Measurements from ENCODE around the gene RASSF1.
A peak's percentile ranks its signal among the peaks of the same experiment; 100 is the strongest.

RASSF1 gene

DNA sequence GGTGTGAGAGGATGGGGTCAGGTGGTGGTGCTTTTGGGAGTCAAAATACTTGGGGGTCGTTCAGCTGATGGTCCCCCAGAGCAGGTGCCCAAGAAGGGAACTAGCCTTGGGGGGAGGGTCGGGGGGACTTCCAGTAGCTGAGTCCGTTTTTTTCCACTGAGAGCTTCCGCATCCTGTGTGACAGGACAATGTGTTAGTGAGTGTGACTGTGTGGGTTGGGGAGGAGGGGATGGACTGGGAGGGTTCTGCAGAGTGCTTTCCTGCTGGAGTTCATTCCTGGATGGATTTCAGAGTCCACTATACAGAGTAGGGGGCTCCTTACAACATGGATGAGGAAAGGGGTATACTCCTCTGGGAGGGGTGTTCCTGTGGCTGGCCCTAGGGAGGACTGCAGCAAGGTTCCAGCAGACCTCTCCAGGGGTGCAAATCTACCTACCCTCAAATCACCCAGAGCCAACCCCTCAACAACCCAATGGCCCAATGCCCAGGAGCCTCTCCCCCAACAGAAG lies 17.5 kb downstream of the RASSF1 start:
- Histone ChIP-seq H2AFZ (ENCODE audit: low read depth) (no peak overlapping the region), H3K27ac (no peak overlapping the region), H3K79me2 (ENCODE audit: insufficient read depth, low read depth) (peaks cover 8% of the 10 kb centered on the region; the same call in 1 of the 2 replicates), H3K4me2 (no peak overlapping the region), H3K9ac (no peak overlapping the region), H3K4me1 (ENCODE audit: low read depth, poor library complexity, severe bottlenecking) (peaks cover 4% of the 10 kb centered on the region), H3K36me3 (ENCODE audit: insufficient read depth) (no peaks in the 10 kb centered on the region), H3K27me3 (ENCODE audit: insufficient read depth, low read depth) (no peaks in the 10 kb centered on the region), H4K20me1 (ENCODE audit: insufficient read depth) (no peaks in the 10 kb centered on the region), H3K4me3 (IDR thresholded peaks at IDR 0.05; ENCODE audit: insufficient read depth, low read depth, low read length) (no peak overlapping the region)
- TF ChIP-seq, protein P1, sequence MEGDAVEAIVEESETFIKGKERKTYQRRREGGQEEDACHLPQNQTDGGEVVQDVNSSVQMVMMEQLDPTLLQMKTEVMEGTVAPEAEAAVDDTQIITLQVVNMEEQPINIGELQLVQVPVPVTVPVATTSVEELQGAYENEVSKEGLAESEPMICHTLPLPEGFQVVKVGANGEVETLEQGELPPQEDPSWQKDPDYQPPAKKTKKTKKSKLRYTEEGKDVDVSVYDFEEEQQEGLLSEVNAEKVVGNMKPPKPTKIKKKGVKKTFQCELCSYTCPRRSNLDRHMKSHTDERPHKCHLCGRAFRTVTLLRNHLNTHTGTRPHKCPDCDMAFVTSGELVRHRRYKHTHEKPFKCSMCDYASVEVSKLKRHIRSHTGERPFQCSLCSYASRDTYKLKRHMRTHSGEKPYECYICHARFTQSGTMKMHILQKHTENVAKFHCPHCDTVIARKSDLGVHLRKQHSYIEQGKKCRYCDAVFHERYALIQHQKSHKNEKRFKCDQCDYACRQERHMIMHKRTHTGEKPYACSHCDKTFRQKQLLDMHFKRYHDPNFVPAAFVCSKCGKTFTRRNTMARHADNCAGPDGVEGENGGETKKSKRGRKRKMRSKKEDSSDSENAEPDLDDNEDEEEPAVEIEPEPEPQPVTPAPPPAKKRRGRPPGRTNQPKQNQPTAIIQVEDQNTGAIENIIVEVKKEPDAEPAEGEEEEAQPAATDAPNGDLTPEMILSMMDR (conservative IDR thresholded peaks at IDR 0.05; ENCODE audit: low read depth, low read length) = no peak

GRCh38 chr3:50322386-50323091 lies 18.1 kb downstream of the RASSF1 start, which contains the start of gene HYAL2:
Gene HYAL2, minus strand, starts transcription at chr3:50322745. Its CDS starts 2,256 bp downstream, at chr3:50320489.
- H3K9ac ChIP-seq = peak within 1 kb of the TSS; percentile 78
- no peaks in the 10 kb centered on the region for H3K27me3 ChIP-seq (ENCODE audit: insufficient read depth, low read depth)
- no peaks in the 10 kb centered on the region for H3K36me3 ChIP-seq (ENCODE audit: insufficient read depth)
- H3K4me3 ChIP-seq (IDR thresholded peaks at IDR 0.05; ENCODE audit: insufficient read depth, low read depth, low read length) = no peak within 1 kb of the TSS
- peak within 1 kb of the TSS; percentile 71 for H2AFZ ChIP-seq (ENCODE audit: low read depth)
- peaks cover 5% of the 10 kb centered on the region; the same call in 1 of the 2 replicates for H3K79me2 ChIP-seq (ENCODE audit: insufficient read depth, low read depth)
- 0 out of 2 replicates have a peak within 1 kb of the TSS, but pooled peaks have one; percentile 13 for H3K4me2 ChIP-seq
- H3K4me1 ChIP-seq (ENCODE audit: low read depth, poor library complexity, severe bottlenecking) = peaks cover 4% of the 10 kb centered on the region
- no peaks in the 10 kb centered on the region for H4K20me1 ChIP-seq (ENCODE audit: insufficient read depth)
- TF ChIP-seq, protein P1 (conservative IDR thresholded peaks at IDR 0.05; ENCODE audit: low read depth, low read length) = no peak
- H3K27ac ChIP-seq = peak within 1 kb of the TSS; percentile 68

DNA sequence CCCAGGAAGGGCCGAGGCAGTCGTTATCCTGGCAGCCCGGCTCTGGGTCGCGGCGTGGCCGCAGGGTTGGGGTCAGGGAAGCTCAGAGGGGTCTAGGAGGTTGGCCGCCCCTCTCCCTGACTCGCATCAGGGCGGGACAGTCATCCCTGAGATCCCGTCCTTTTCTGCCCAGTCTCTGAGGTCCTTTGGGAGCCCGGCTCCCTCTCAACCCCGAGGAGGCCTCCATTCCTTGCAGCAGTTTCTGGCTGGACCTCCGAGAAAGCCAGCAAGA lies 18.6 kb downstream of the RASSF1 start:
- Histone ChIP-seq H3K9ac (no peak overlapping the region), H3K27me3 (ENCODE audit: insufficient read depth, low read depth) (no peaks in the 10 kb centered on the region), H3K4me3 (IDR thresholded peaks at IDR 0.05; ENCODE audit: insufficient read depth, low read depth, low read length) (no peak overlapping the region), H3K4me2 (0 out of 2 replicates have a peak overlapping the region, but pooled peaks have one; percentile 13), H3K36me3 (ENCODE audit: insufficient read depth) (no peaks in the 10 kb centered on the region), H2AFZ (ENCODE audit: low read depth) (peak overlapping the region; percentile 71), H3K27ac (no peak overlapping the region), H4K20me1 (ENCODE audit: insufficient read depth) (no peaks in the 10 kb centered on the region), H3K79me2 (ENCODE audit: insufficient read depth, low read depth) (no peaks in the 10 kb centered on the region; the same call in 1 of the 2 replicates), H3K4me1 (ENCODE audit: low read depth, poor library complexity, severe bottlenecking) (peaks cover 4% of the 10 kb centered on the region)
- TF ChIP-seq, protein P1 (conservative IDR thresholded peaks at IDR 0.05; ENCODE audit: low read depth, low read length) = peak; percentile 27; the same call in 1 of the 2 replicates

DNA sequence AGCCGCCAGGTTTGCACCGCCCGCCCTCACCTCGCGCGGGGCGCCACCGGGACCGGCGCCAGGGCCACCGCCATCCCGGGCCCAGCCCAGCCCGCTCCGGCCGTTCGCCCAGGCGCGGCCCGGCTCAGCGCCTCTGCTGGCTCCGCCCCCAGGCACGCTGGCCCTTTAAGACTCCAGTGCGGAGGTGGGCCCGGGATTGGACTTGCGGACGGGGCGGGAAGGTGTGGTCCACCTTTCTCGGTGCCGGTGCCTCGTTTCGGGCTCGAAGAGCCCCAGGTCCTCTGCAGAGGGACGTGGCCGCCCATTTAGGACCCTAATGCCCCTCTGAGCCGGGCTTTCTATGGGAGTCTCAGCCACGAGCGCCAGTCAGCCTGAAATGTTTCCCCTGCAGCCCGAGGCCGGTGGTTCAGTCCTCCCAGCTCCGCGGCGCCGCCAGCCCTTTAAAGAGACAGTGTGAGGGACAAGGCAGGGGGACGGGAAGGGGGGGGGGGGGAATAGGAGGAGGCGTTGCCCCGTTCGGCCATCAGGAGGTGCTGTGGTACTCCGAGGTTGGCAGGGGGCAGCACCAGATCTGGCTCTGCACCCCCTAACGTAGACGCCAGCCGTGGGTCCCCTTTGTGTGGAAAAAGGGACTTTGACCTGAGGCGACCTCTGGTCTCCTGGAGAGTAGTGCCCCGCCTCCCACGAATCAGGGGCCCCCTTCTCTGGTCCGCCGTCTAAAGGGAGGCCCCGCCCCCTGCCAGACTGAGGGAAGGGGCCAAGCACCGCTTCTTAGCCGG lies 19.1 kb downstream of the RASSF1 start:
- Histone ChIP-seq H2AFZ (ENCODE audit: low read depth) (peak overlapping the region; percentile 71), H3K4me1 (ENCODE audit: low read depth, poor library complexity, severe bottlenecking) (peaks cover 4% of the 10 kb centered on the region), H3K27ac (peak overlapping the region; percentile 68), H3K27me3 (ENCODE audit: insufficient read depth, low read depth) (no peaks in the 10 kb centered on the region), H4K20me1 (ENCODE audit: insufficient read depth) (no peaks in the 10 kb centered on the region), H3K9ac (peak overlapping the region; percentile 78), H3K79me2 (ENCODE audit: insufficient read depth, low read depth) (no peaks in the 10 kb centered on the region), H3K4me2 (peak overlapping the region; percentile 44; the same call in 1 of the 2 replicates), H3K36me3 (ENCODE audit: insufficient read depth) (no peaks in the 10 kb centered on the region), H3K4me3 (IDR thresholded peaks at IDR 0.05; ENCODE audit: insufficient read depth, low read depth, low read length) (no peak overlapping the region)
- TF ChIP-seq, protein P1 (conservative IDR thresholded peaks at IDR 0.05; ENCODE audit: low read depth, low read length) = peak; percentile 64
